Fibroblast of lung (primary cell): ENCODE data around the gene SPATA2. TPM values are rescaled to one million over a fixed set of nuclear protein-coding genes. Genes with fewer than 3 reads are reported as not detected.
A peak's percentile ranks its signal among the peaks of the same experiment; 100 is the strongest.

Experiments used
- DNase-seq, 2 donors: peaks; one replicate each; pipeline versions ENCODE4 v3.0.0 to v3.0.0-alpha.2; 2010; ENCODE audit warnings: low read depth in 2 of 2
- H2AFZ ChIP-seq: 2 replicates; pipeline ENCODE4 v1.5.1; 2012; ENCODE audit warnings: low read length, control low read depth, inconsistent platforms
- H3K27ac ChIP-seq: 2 replicates; pipeline ENCODE4 v1.5.1; 2011; ENCODE audit warnings: low read length, control low read depth; ENCODE audit not compliant: insufficient read depth
- H3K27me3 ChIP-seq: 2 replicates; pipeline ENCODE4 v1.5.1; 2011; ENCODE audit warnings: mild to moderate bottlenecking, low read length; ENCODE audit not compliant: control insufficient read depth, insufficient read depth
- H3K36me3 ChIP-seq: 2 replicates; pipeline ENCODE4 v1.5.1; 2011; ENCODE audit warnings: low read length; ENCODE audit not compliant: control insufficient read depth, insufficient read depth
- H3K4me1 ChIP-seq: 2 replicates; pipeline ENCODE4 v1.5.1; 2011; ENCODE audit warnings: low read length; ENCODE audit not compliant: control insufficient read depth, insufficient read depth; ENCODE audit errors: extremely low read depth
- H3K4me2 ChIP-seq: 2 replicates; pipeline ENCODE4 v1.5.1; 2011; ENCODE audit warnings: low read length, control low read depth; ENCODE audit not compliant: insufficient read depth; ENCODE audit errors: extremely low read depth
- H3K4me3 ChIP-seq, 4 experiments: fragments of 200-600 bp in 1 of 4; sonication (generic) in 1 of 4; replicated peaks in 1 of 4; 2 replicates each; pipeline ENCODE4 v1.5.1; 2011 to 2016; ENCODE audit warnings: low read length in 4 of 4, low read depth in 3 of 4, mild to moderate bottlenecking in 3 of 4, control low read depth in 2 of 4, inconsistent platforms in 1 of 4, mixed read lengths in 1 of 4; ENCODE audit not compliant: insufficient read depth in 1 of 4; ENCODE audit errors: control extremely low read depth in 1 of 4
- H3K79me2 ChIP-seq: 2 replicates; pipeline ENCODE4 v1.5.1; 2012; ENCODE audit warnings: mild to moderate bottlenecking, low read length, inconsistent platforms; ENCODE audit not compliant: control insufficient read depth, insufficient read depth
- H3K9ac ChIP-seq: 2 replicates; pipeline ENCODE4 v1.5.1; 2011; ENCODE audit warnings: mild to moderate bottlenecking, low read length, control low read depth; ENCODE audit not compliant: insufficient read depth
- H3K9me3 ChIP-seq: 2 replicates; pipeline ENCODE4 v1.5.1; 2012; ENCODE audit warnings: low read depth, low read length; ENCODE audit not compliant: control insufficient read depth, insufficient read depth
- H4K20me1 ChIP-seq: 2 replicates; pipeline ENCODE4 v1.5.1; 2011; ENCODE audit warnings: low read length; ENCODE audit not compliant: control insufficient read depth, insufficient read depth; ENCODE audit errors: extremely low read depth
- EZH2 ChIP-seq: IDR thresholded peaks from 2 replicates; pipeline ENCODE4 v1.5.1; 2012; ENCODE audit warnings: low read length, control low read depth, mild to moderate bottlenecking; ENCODE audit errors: missing control alignments
- polyA plus RNA-seq, 2 donors: library from polyadenylated mRNA; depleted of rRNA in 1 of 2; stranded (reverse) in 1 of 2; unstranded in 1 of 2; fragments of >200 nt; gene quantifications; 2 replicates each; pipeline ENCODE4 v1.2.1, GENCODE V29; 2011 to 2012; ENCODE audit warnings: missing spikeins in 1 of 2
- total RNA-seq: library from RNA; depleted of rRNA; stranded (reverse); fragments of >200 nt; gene quantifications from 2 replicates; pipeline ENCODE4 v1.2.1, GENCODE V29; 2014
- TF ChIP-seq, protein P1 (sequence below), 2 donors: IDR thresholded peaks in 1 of 2; conservative IDR thresholded peaks in 1 of 2; 1 replicate in 1 of 2; 2 replicates in 1 of 2; pipeline ENCODE4 v1.5.1; 2011 to 2012; ENCODE audit warnings: low read length in 2 of 2, control low read depth in 1 of 2, inconsistent platforms in 1 of 2, low read depth in 1 of 2, mild to moderate bottlenecking in 1 of 2

Gene SPATA2
- total and polyA plus RNA-seq, 2 donors (not counting 1 experiment from before 2014, with no cell fraction given) = 2.0 to 3.6 TPM

DNA sequence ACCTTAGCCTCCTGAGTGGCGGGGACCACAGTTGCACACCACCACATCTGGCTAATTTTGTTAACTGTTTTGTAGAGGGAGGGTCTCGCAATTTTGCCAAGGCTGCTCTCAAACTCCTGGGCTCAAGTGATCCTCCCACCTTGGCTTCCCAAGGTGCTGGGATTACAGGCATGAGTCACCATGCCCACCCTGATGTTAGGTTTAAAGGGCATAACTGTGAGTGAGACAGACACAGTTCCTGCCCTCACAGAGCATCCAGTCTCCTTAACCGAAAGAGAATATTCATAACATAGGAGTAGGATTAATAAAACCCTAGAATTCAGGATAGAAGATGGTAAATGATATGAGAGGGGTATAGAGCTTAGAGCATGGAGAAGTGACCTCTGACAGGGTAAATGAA lies 3.1 kb upstream of the SPATA2 start:
- Histone ChIP-seq H3K36me3 (no peaks in the 10 kb centered on the region), H3K9me3 (no peaks in the 10 kb centered on the region), H3K27me3 (no peaks in the 10 kb centered on the region), H3K4me1 (peaks cover 4% of the 10 kb centered on the region), H3K9ac (no peak overlapping the region), H3K27ac (no peak overlapping the region), H4K20me1 (no peaks in the 10 kb centered on the region), H3K79me2 (peaks cover 17% of the 10 kb centered on the region), H2AFZ (no peak overlapping the region), H3K4me3 (no peak overlapping the region), H3K4me2 (no peak overlapping the region)
- no peak for DNase-seq
- TF ChIP-seq, protein P1, sequence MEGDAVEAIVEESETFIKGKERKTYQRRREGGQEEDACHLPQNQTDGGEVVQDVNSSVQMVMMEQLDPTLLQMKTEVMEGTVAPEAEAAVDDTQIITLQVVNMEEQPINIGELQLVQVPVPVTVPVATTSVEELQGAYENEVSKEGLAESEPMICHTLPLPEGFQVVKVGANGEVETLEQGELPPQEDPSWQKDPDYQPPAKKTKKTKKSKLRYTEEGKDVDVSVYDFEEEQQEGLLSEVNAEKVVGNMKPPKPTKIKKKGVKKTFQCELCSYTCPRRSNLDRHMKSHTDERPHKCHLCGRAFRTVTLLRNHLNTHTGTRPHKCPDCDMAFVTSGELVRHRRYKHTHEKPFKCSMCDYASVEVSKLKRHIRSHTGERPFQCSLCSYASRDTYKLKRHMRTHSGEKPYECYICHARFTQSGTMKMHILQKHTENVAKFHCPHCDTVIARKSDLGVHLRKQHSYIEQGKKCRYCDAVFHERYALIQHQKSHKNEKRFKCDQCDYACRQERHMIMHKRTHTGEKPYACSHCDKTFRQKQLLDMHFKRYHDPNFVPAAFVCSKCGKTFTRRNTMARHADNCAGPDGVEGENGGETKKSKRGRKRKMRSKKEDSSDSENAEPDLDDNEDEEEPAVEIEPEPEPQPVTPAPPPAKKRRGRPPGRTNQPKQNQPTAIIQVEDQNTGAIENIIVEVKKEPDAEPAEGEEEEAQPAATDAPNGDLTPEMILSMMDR (conservative IDR thresholded peaks at IDR 0.05 in 1 of 2, IDR thresholded peaks at IDR 0.05 in 1 of 2; ENCODE audit: low read depth in 1 of 2, low read length in 2 of 2) = no peak
- TF ChIP-seq EZH2 = no peak

DNA sequence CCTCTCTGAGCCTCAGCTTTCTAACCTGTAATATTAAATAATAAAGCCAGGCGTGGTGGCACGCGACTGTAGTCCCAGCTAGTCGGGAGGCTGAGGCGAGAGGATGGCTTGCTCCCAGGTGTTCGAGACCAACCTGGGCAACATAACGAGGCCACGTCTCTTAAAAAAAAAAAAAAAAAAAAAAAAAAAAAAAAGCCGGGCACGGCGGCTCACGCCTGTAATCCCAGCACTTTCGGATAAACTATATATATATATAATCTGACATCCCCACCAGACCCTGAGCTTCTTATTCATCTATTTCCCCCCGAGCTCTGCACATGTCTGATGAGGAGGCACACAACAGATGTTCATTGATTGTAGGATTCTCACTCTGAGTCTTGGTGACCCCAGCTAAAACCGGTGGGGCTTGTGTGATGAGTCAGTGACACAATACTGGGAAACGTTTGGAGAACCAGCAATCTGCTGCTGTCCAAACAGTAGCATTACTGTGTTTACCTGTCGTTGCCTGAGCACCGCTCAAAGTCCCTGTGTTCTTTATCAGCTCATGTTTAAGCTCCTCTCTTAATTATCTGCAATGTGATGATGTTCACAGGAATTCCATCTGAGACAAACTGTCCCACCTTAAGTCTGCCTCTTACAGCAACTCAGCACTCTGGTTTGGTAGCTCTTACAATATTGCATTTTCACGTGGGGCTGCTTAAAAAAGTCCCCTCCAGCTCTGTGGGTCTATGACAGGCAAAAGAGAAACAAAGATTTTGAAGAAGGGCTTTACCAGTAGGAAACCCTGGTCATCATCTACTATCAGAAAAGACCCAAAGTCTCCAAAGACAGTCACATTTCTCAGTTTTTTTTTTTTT lies 1.0 kb upstream of the SPATA2 start:
- peak overlapping the region; percentile 80 for H3K4me2 ChIP-seq
- H3K27me3 ChIP-seq = no peaks in the 10 kb centered on the region
- H3K9ac ChIP-seq = peak overlapping the region; percentile 100
- peaks cover 4% of the 10 kb centered on the region for H3K4me1 ChIP-seq
- H2AFZ ChIP-seq = peak overlapping the region; percentile 26
- peak in 1 of 2 donors; percentile 32 for DNase-seq
- peaks cover 34% of the 10 kb centered on the region for H3K79me2 ChIP-seq
- H4K20me1 ChIP-seq = no peaks in the 10 kb centered on the region
- no peaks in the 10 kb centered on the region for H3K9me3 ChIP-seq
- TF ChIP-seq EZH2 = no peak
- TF ChIP-seq, protein P1 (conservative IDR thresholded peaks at IDR 0.05 in 1 of 2, IDR thresholded peaks at IDR 0.05 in 1 of 2; ENCODE audit: low read depth in 1 of 2, low read length in 2 of 2) = no peak
- H3K27ac ChIP-seq = peak overlapping the region; percentile 100
- no peaks in the 10 kb centered on the region for H3K36me3 ChIP-seq
- H3K4me3 ChIP-seq = peak overlapping the region; percentile 48 to 96 (median 82)

DNA sequence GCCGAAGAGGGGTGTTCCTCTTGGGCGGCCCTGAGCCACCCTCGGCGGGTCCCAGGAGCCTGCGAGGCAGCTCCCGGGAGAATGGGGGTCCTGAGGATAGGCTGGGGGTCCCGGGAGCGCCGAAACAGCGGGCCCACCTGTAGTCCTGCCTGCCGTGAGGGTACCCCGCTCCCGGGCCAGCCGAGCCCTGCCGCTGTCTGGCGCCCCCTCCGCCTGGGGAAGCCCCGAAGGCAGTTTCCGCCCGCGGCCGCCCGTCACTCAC lies 280 bp downstream of the SPATA2 start:
- TF ChIP-seq, protein P1 (conservative IDR thresholded peaks at IDR 0.05 in 1 of 2, IDR thresholded peaks at IDR 0.05 in 1 of 2; ENCODE audit: low read depth in 1 of 2, low read length in 2 of 2) = peak in 1 of 2 donors; percentile 2
- TF ChIP-seq EZH2 = no peak
- H4K20me1 ChIP-seq = no peaks in the 10 kb centered on the region
- DNase-seq = no peak
- H3K27me3 ChIP-seq = no peaks in the 10 kb centered on the region
- no peak overlapping the region for H2AFZ ChIP-seq
- peak overlapping the region; percentile 100 for H3K9ac ChIP-seq
- H3K9me3 ChIP-seq = no peaks in the 10 kb centered on the region
- H3K36me3 ChIP-seq = no peaks in the 10 kb centered on the region
- peak overlapping the region; percentile 48 to 96 (median 82) for H3K4me3 ChIP-seq
- H3K4me1 ChIP-seq = peaks cover 4% of the 10 kb centered on the region
- H3K27ac ChIP-seq = peak overlapping the region; percentile 100
- peaks cover 43% of the 10 kb centered on the region for H3K79me2 ChIP-seq
- H3K4me2 ChIP-seq = peak overlapping the region; percentile 61
